OCI-LY1 (cell line): Measurements from ENCODE around the gene SPRY1.

Experiments
- H2AFZ ChIP-seq: fragments of 200-600 bp; sonication (generic), shearing (Covaris generic); 2 replicates; pipeline ENCODE4 v1.6.0; 2014; ENCODE audit warnings: antibody characterized with exemption, mild to moderate bottlenecking, low read length
- H3F3A ChIP-seq: fragments of 200-600 bp; sonication (generic), shearing (Covaris generic); 2 replicates; pipeline ENCODE4 v1.6.0; 2014; ENCODE audit warnings: mild to moderate bottlenecking, antibody characterized with exemption, low read length, moderate library complexity; ENCODE audit not compliant: insufficient read depth
- H3K27ac ChIP-seq: fragments of 200-600 bp; sonication (generic); 2 replicates; pipeline ENCODE4 v1.5.1; 2014; ENCODE audit warnings: low read length, mixed run types, mild to moderate bottlenecking, low read depth; ENCODE audit not compliant: poor library complexity, severe bottlenecking
- H3K27me3 ChIP-seq: fragments of 200-600 bp; sonication (generic); 2 replicates; pipeline ENCODE4 v1.6.0; 2014; ENCODE audit warnings: antibody characterized with exemption, mild to moderate bottlenecking, low read length, moderate library complexity; ENCODE audit not compliant: insufficient read depth
- H3K36me3 ChIP-seq: fragments of 200-600 bp; sonication (generic); 2 replicates; pipeline ENCODE4 v1.6.1; 2014; ENCODE audit warnings: mild to moderate bottlenecking, antibody characterized with exemption, low read length, moderate library complexity, mixed read lengths; ENCODE audit not compliant: insufficient read depth
- H3K4me1 ChIP-seq: fragments of 200-600 bp; sonication (generic); 2 replicates; pipeline ENCODE4 v1.5.1; 2014; ENCODE audit warnings: mild to moderate bottlenecking, low read length, moderate library complexity; ENCODE audit not compliant: insufficient read depth, severe bottlenecking
- H3K4me2 ChIP-seq: fragments of 200-600 bp; sonication (generic), shearing (Covaris generic); 2 replicates; pipeline ENCODE4 v1.6.1; 2014; ENCODE audit warnings: low read length
- H3K4me3 ChIP-seq: fragments of 200-600 bp; sonication (generic); 2 replicates; pipeline ENCODE4 v1.5.1; 2014; ENCODE audit warnings: low read length, low read depth, mild to moderate bottlenecking, mixed read lengths; ENCODE audit not compliant: poor library complexity, severe bottlenecking
- H3K79me2 ChIP-seq: fragments of 200-600 bp; shearing (Covaris generic); 2 replicates; pipeline ENCODE4 v1.6.1; 2016; ENCODE audit warnings: mixed run types, low read length, mixed read lengths; ENCODE audit not compliant: insufficient read depth
- H3K9ac ChIP-seq: fragments of 200-600 bp; sonication (generic), shearing (Covaris generic); 2 replicates; pipeline ENCODE4 v1.6.1; 2014; ENCODE audit warnings: mild to moderate bottlenecking, low read length, mixed read lengths
- H3K9me2 ChIP-seq: fragments of 200-600 bp; sonication (generic), shearing (Covaris generic); 2 replicates; pipeline ENCODE4 v1.6.1; 2014; ENCODE audit warnings: low read depth, mild to moderate bottlenecking, low read length, mixed read lengths
- H3K9me3 ChIP-seq: fragments of 200-600 bp; shearing (Covaris generic); 2 replicates; pipeline ENCODE4 v1.6.1; 2014; ENCODE audit warnings: low read length, mixed read lengths
- H4K20me1 ChIP-seq: fragments of 200-600 bp; sonication (generic), shearing (Covaris generic); 2 replicates; pipeline ENCODE4 v1.6.0; 2016; ENCODE audit warnings: mild to moderate bottlenecking, low read length; ENCODE audit not compliant: insufficient read depth
- EZH2 ChIP-seq: fragments of 200-600 bp; sonication (generic), shearing (Covaris generic); IDR thresholded peaks from 2 replicates; pipeline ENCODE4 v1.8.0; 2017; ENCODE audit warnings: borderline replicate concordance, mixed run types, mild to moderate bottlenecking, antibody characterized with exemption, low read length, moderate library complexity, mixed read lengths
- TF ChIP-seq, protein P1 (sequence below): fragments of 200-600 bp; sonication (generic), shearing (Covaris generic); IDR thresholded peaks from 2 replicates; pipeline ENCODE4 v1.5.1; 2017; ENCODE audit warnings: mild to moderate bottlenecking, antibody characterized with exemption, low read length, moderate library complexity, mixed read lengths

SPRY1 gene

GRCh38 chr4:123349421-123350190 is 47.0 kb upstream of the SPRY1 start:
- Histone ChIP-seq H2AFZ (no peak overlapping the region), H3K4me2 (no peak overlapping the region), H3K9ac (no peak overlapping the region)

DNA sequence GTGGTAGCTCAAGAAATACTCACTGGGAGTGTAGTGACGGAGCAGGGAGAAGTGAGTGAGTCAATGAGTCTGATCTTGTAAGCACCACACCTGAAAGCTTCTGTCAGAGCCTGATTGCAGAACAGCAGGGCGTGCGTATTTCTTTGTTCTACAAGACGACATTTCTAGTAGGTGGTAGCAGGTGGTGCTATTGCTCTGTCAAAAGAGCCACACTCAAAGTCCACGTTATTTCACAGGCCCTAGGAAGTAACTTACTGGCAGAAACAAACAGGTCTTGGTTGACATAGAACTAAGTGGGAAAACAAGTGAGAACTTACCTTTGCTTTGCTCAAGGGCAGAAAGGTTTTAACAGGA is 46.4 kb upstream of the SPRY1 start:
- Histone ChIP-seq H3K9me3 (no peaks in the 10 kb centered on the region), H2AFZ (no peak overlapping the region), H3K4me1 (peaks cover 82% of the 10 kb centered on the region), H3K9me2 (no peaks in the 10 kb centered on the region), H3K9ac (no peak overlapping the region), H3F3A (no peaks in the 10 kb centered on the region), H3K36me3 (peaks cover 62% of the 10 kb centered on the region), H3K4me2 (no peak overlapping the region), H3K27me3 (no peaks in the 10 kb centered on the region), H4K20me1 (no peaks in the 10 kb centered on the region), H3K4me3 (no peak overlapping the region), H3K27ac (peak overlapping the region; percentile 47), H3K79me2 (no peaks in the 10 kb centered on the region)
- TF ChIP-seq, protein P1, sequence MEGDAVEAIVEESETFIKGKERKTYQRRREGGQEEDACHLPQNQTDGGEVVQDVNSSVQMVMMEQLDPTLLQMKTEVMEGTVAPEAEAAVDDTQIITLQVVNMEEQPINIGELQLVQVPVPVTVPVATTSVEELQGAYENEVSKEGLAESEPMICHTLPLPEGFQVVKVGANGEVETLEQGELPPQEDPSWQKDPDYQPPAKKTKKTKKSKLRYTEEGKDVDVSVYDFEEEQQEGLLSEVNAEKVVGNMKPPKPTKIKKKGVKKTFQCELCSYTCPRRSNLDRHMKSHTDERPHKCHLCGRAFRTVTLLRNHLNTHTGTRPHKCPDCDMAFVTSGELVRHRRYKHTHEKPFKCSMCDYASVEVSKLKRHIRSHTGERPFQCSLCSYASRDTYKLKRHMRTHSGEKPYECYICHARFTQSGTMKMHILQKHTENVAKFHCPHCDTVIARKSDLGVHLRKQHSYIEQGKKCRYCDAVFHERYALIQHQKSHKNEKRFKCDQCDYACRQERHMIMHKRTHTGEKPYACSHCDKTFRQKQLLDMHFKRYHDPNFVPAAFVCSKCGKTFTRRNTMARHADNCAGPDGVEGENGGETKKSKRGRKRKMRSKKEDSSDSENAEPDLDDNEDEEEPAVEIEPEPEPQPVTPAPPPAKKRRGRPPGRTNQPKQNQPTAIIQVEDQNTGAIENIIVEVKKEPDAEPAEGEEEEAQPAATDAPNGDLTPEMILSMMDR, result peak; percentile 68
- TF ChIP-seq EZH2, result no peak

More at GRCh38 chr4:123349421-123350190, 47.0 kb upstream of the SPRY1 start:
- Histone ChIP-seq H3K9me2 (no peaks in the 10 kb centered on the region), H3K27me3 (no peaks in the 10 kb centered on the region), H3K79me2 (no peaks in the 10 kb centered on the region), H3K36me3 (peaks cover 57% of the 10 kb centered on the region), H4K20me1 (no peaks in the 10 kb centered on the region), H3F3A (no peaks in the 10 kb centered on the region), H3K4me3 (no peak overlapping the region), H3K9me3 (no peaks in the 10 kb centered on the region), H3K4me1 (peaks cover 82% of the 10 kb centered on the region), H3K27ac (peak overlapping the region; percentile 39)
- TF ChIP-seq EZH2, result no peak
- TF ChIP-seq, protein P1, result no peak

GRCh38 chr4:123350726-123351125 is 45.9 kb upstream of the SPRY1 start:
- Histone ChIP-seq H3F3A (no peaks in the 10 kb centered on the region), H3K4me3 (no peak overlapping the region), H3K79me2 (no peaks in the 10 kb centered on the region), H3K36me3 (peaks cover 67% of the 10 kb centered on the region), H3K27me3 (no peaks in the 10 kb centered on the region), H3K9me3 (no peaks in the 10 kb centered on the region), H2AFZ (no peak overlapping the region), H3K9me2 (no peaks in the 10 kb centered on the region), H3K4me2 (no peak overlapping the region), H3K27ac (peak overlapping the region; percentile 47), H4K20me1 (no peaks in the 10 kb centered on the region), H3K4me1 (peaks cover 82% of the 10 kb centered on the region), H3K9ac (no peak overlapping the region)
- no peak for TF ChIP-seq EZH2
- TF ChIP-seq, protein P1, result no peak
